Lung microvascular endothelial cell (primary cell): ENCODE measurements around the gene RPP30. TPM values are rescaled to one million over a fixed set of nuclear protein-coding genes. Genes with fewer than 3 reads are reported as not detected.

Experiments
- DNase-seq, 2 donors: peaks; one replicate each; pipeline versions ENCODE4 v3.0.0 to v3.0.0-alpha.2; 2010; ENCODE audit warnings: low read depth in 2 of 2
- total RNA-seq: library from RNA; depleted of rRNA; stranded (reverse); fragments of >200 nt; gene quantifications from 2 replicates; pipeline ENCODE4 v1.2.1, GENCODE V29; 2014

Gene RPP30
- total RNA-seq, 1 donor from 2014 or later: 20.2 TPM

- peak; percentile 20 to 34 for DNase-seq
Observed at GRCh38 chr10:90916392-90917237, 44.8 kb downstream of the RPP30 start.

GRCh38 chr10:90917238-90917967 lies 45.6 kb downstream of the RPP30 start:
- DNase-seq: peak; percentile 58 to 87

- DNase-seq: peak in 1 of 2 donors; percentile 15
Observed at GRCh38 chr10:90917968-90918318, 46.2 kb downstream of the RPP30 start.

GRCh38 chr10:90919683-90920574 lies 48.2 kb downstream of the RPP30 start:
- DNase-seq: peak; percentile 27 to 38

- DNase-seq: peak; percentile 93 to 96
Observed at GRCh38 chr10:90920986-90921666, 49.4 kb downstream of the RPP30 start, which contains the start of gene ANKRD1. Gene ANKRD1, minus strand, starts transcription at chr10:90921087. Its CDS starts 60 bp downstream, at chr10:90921027.

GRCh38 chr10:90921906-90922305 lies 50.1 kb downstream of the RPP30 start:
- DNase-seq: no peak

- no peak for DNase-seq
Observed at GRCh38 chr10:90923111-90923731, 51.4 kb downstream of the RPP30 start.

- DNase-seq: no peak
Observed at GRCh38 chr10:90924552-90924951, 52.8 kb downstream of the RPP30 start.

- DNase-seq: no peak
Observed at GRCh38 chr10:90925079-90926029, 53.6 kb downstream of the RPP30 start.

- DNase-seq: no peak
Observed at GRCh38 chr10:90927293-90927692, 55.5 kb downstream of the RPP30 start.

- no peak for DNase-seq
Observed at GRCh38 chr10:90929179-90929578, 57.4 kb downstream of the RPP30 start.

- DNase-seq: peak; percentile 60 to 71
Observed at GRCh38 chr10:90930070-90930837, 58.5 kb downstream of the RPP30 start.

GRCh38 chr10:90930971-90931871 lies 59.4 kb downstream of the RPP30 start:
- peak; percentile 54 to 89 for DNase-seq

- peak in 1 of 2 donors; percentile 24 for DNase-seq
Observed at GRCh38 chr10:90935581-90936275, 64.0 kb downstream of the RPP30 start.

GRCh38 chr10:90936276-90936659 lies 64.5 kb downstream of the RPP30 start:
- no peak for DNase-seq

GRCh38 chr10:90937645-90938258 lies 66.0 kb downstream of the RPP30 start:
- no peak for DNase-seq
